HG02588 (cell line): Measurements from ENCODE around the gene CLCNKB.
"Not testable (repeated sequence)": the region's sequence is repeated elsewhere in the genome, so short reads cannot be mapped to it uniquely, and the experiment has no call there.

Experiments
- ATAC-seq: cut with Tn5 transposase; IDR thresholded peaks from one replicate; pipeline ENCODE4 v1.9.1; 2021; ENCODE audit warnings: mild to moderate bottlenecking, moderate library complexity; ENCODE audit not compliant: unreplicated experiment

The CLCNKB gene

DNA sequence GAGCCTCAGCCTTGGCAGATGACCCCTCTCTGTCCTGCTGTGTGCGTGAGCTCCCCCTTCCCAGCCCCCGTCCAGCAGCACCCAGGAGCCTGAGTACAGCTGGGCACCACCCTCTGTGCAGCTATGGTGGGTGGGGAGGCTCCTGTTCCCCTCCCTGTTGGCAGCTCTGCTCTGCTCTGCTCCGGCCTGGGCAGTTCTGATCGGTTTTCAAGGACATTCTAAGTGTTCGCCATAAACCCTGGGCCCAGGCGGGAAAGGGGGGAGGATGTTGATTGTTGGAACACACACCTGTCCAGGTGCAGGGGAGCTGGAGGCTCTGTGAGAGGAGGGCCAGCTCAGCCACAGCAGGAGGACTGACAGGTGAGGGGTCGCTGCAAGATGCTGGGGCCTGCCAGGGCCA lies at the start of gene CLCNKB:
Gene CLCNKB (plus strand): TSS at position 262 of the 400 bp plus-strand sequence. CDS start 711 bp downstream, outside the sequence.
- ATAC-seq = no peak

GRCh38 chr1:15994081-15994480 lies 49.5 kb upstream of the CLCNKB start:
- ATAC-seq = no peak

DNA sequence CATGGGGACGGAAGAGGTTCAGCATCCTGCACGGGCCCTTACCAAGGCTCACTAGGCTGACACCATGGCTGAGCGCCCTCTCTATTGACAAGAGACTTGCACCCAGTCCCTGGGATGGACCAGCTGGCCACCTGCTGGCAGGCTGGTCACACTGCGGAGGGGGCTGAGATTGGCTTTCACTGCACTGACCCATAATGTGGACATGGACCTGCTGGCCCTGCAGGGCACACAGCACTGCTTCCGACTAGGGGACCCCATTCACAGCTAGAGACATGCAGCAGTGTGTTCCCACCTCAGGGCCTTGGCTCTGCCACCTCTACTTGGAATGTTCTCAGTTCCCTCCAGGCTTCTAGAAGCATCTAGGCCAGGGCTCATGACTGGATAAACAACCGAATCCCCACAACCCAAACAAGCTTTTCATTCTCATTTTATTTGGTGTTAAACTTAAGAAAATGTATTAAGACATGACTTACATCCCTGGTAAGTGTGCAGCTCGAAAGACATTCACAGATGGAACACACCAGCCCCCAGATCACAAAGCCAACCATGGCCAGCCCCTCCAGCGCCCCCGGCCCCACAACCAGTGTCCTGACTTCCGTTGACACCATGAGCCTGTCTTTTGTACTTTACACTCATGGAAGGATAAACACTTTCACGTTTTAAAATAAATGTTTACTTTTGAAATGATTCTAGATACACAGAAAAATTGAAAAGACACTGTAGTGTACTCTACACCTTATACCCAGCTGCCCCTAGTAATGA lies 48.8 kb upstream of the CLCNKB start:
- no peak for ATAC-seq

DNA sequence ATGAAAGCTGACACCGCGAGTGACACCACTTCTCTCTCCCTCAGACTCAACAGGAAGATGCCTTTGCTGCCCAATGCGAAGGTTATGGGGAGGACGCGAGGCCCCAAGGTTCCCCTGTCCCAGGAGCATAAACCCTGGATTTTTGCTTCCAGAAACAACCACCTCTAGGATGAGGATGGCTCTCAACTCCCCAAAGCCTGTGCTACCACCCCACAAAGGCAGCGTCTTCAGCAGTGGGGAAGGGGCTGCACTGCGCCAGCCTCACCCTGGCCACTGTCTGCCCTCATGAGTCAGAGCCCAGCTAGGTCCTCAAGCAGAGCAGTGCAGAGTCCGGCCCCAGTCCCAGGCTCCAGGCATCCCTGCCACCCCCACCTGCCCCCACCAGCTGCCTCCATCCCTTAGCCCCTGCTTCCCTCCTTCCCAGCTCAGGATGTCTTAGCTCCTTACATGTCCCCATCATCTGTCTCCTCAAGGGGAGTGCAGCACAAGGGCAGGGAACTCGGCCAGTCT lies 46.5 kb upstream of the CLCNKB start:
- no peak for ATAC-seq

DNA sequence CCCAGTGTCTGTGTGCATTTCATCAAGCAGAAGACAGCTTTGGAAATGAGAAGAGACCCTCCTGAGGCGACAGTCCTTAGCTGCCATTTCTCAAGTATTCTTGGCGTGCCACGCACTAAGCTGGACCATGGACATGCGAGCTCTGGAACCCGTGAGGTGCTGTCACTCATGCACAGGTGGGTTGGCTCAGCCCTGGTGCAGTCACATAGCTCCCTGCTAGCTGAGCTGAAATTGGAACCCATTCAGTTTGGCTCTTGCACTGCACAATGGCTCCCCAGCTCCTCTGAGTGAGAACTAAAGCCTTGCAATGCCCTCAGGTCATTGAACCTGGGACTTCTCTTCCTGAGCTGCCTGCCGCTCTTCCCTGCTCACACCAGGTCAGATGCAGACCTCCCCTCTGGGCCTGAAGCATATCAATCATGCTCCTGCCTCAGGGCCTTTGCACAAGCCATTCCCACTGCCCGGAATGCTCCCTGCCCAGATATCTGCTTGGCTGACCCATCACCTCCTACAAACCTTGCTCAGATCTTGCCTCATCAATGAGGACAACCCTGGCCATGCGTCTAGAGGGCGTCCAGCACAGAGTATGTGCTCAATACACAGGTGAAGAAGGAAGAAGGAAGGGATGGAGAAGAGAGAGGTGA lies 45.8 kb upstream of the CLCNKB start:
- ATAC-seq = no peak

DNA sequence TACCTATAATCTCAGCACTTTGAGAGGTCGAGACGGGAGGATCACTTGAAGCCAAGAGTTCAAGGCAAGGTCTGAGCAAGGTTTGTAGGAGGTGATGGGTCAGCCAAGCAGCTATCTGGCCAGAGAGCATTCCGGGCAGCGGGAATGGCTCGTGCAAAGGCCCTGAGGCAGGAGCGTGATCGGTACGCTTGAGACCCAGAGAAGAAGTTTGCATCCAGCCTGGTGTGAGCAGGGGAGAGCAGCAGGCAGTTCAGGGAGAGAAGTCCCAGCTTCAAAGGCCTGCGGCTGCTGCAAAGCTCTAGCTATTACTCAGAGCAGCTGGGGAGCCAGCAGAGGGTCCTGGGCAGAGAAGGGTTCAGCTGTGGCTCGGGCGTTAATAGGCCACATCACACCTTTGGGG lies 44.7 kb upstream of the CLCNKB start:
- no peak for ATAC-seq

DNA sequence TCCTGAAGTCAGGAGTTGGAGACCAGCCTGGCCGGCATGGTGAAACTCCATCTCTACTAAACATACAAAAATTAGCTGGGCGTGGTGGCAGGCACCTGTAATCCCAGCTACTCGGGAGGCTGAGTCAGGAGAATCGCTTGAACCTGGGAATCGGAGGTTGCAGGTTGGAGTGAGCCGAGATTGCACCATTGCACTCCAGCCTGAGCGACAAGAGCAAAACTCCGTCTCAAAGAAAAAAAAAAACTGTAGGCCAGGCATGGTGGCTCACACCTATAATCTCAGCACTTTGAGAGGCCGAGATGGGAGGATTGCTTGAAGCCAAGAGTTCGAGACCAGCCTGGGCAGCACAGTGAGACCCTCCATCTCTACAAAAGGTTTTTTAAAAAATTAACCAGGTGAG lies 42.3 kb upstream of the CLCNKB start:
- ATAC-seq = not testable (repeated sequence)

- no peak for ATAC-seq
Measured at GRCh38 chr1:16005597-16005996, 38.0 kb upstream of the CLCNKB start.

- ATAC-seq = no peak
Measured at GRCh38 chr1:16006010-16006409, 37.6 kb upstream of the CLCNKB start.

GRCh38 chr1:16006552-16007485 lies 36.8 kb upstream of the CLCNKB start:
- ATAC-seq = no peak

DNA sequence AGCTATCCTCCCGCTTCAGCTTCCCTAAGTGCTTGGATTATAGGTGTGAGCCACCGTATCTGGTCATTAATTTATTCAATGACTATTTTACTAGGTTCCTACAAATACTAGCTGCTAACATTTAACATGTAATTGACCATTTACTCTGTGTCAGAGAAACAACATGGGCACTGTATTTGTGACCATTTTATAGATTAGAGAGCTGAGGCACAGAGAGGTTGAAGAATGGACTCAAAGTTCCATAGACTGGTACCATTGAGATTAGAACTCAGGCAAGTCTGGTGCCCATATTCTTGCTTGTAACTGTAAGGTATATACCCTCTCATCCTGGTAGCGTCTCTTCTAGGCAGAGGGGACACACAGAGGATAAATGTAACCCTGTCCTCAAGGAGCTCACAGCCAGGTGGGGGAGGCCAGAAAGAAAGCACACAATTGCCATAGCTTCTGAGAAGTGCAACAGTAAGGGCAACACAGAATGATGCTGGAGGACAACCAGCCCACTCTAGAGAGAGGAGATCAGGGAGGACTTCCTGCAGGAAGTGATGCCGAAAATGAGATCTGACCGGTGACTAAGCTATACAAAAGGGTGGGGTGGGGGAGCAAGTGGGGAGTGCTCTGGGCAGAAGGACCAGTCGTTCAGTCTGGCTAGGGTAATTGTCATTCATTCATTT lies 35.8 kb upstream of the CLCNKB start:
- ATAC-seq = no peak

- ATAC-seq = no peak
Measured at GRCh38 chr1:16009030-16009460, 34.5 kb upstream of the CLCNKB start.

DNA sequence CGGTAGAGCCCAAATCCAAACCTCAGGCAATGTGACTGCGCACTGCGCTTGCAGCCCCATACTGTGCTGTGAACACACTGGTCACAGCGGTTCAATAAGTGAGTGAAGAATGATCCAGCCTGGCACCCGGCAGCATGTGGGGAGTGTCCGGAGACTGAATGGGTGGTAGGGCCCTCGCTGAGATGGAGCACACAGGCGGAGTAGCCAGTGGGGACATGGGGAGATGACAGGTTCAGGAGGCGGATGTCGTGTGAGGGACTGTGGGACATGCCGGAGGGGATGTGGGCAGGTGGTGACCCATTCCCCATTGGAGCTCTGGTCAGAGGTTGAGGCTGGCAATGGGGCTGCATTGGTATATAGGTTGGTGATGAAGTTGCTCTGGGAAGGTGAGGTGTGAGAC lies 33.9 kb upstream of the CLCNKB start:
- ATAC-seq = no peak

- ATAC-seq = no peak
Measured at GRCh38 chr1:16010837-16011236, 32.7 kb upstream of the CLCNKB start.

DNA sequence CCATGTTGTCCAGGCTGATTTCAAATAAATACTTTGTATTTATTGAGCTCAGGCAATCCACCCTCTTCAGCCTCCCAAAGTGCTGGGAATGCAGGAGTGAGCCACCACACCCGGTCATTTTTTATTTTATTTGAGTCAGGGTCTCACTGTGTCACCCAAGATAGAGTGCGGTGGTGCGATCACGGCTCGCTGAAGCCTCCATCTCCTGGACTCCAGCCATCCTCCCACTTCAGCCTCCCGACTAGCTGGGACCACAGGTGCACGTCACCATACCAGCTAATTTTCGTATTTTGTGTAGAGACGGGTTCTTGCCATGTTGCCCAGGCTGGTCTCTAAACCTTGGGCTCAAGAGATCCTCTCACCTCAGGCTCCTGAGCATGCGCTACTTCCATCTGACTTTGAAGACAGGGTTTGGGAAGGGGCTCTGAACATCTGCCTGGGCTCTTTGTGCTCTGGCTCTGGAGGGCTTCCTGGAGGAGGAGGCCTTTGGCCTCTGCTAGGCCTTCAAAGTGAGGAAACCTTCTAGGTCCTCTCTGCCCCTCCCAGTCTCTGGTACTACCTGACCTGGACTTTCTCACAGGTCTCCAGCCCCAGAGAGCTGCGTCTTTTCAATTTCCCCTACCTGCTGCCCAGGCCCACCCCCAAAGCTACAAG lies 31.5 kb upstream of the CLCNKB start:
- no peak for ATAC-seq

DNA sequence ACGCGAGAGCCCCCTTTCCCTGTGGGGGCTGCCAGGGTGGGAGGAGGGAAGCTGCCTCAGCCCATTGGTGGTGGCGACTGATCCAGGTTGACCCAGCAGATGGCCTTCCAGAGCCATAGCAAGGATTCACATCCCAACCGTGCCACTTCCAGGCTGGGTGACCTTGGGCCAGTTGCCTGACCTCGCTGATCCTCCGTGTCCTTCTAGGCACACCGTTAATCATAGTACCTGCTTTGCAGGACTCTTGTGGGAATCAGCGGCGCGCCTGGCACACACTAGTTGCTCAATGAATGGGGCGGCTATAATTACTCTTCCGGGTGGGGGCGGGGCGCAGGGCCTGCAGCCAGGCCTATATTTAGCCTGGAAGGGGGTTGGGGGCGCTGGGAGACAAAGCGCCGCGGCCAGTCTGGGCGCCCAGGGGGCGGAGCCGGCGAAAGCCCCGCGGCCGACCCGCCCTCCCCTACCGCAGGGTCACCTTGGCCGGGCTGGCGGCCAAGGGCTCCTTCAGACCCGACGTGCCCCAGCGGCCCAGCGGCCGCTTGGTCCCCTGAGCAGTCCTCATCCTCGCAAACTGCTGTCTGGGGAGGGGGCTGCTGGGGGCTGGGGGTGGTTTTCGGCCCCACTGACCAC lies 30.9 kb upstream of the CLCNKB start:
- peak; percentile 36 for ATAC-seq

DNA sequence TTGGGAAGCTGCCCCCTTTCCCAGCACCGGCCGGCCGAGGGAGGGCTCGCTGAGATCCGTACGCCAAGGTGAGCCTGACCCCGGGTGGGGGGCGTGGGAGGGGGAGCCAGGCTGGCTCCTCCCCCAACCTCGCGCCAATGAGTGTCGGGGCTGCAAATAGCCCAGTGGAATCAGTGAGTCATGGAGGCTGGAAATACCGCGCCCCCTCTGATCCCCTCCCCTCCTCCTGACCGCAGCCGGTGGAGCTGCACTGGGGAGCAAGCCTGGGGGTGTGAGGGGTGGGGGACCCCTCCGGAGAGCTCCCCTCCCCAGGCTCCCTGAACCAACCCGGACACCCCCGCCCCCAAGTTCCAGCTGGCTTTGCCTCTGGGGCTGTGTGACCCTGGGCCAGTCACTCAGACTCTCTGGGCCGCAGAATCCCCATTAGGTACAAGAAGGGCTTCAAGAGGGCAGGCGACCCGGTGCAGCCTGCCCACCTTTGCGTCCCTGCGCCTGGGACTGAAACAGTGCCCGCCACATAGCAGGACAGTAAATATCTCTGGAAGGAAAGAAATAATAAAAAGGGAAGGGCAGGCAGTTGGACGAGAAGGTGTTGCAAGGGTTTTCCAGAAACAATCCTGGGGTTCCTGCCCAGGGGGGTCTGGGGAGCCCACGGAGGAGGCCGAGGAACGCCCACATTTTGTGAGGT lies 30.2 kb upstream of the CLCNKB start:
- peak; percentile 29 for ATAC-seq

- no peak for ATAC-seq
Measured at GRCh38 chr1:16013908-16014258, 29.7 kb upstream of the CLCNKB start.
